ENCODE measurements around the gene BATF3.

DNA sequence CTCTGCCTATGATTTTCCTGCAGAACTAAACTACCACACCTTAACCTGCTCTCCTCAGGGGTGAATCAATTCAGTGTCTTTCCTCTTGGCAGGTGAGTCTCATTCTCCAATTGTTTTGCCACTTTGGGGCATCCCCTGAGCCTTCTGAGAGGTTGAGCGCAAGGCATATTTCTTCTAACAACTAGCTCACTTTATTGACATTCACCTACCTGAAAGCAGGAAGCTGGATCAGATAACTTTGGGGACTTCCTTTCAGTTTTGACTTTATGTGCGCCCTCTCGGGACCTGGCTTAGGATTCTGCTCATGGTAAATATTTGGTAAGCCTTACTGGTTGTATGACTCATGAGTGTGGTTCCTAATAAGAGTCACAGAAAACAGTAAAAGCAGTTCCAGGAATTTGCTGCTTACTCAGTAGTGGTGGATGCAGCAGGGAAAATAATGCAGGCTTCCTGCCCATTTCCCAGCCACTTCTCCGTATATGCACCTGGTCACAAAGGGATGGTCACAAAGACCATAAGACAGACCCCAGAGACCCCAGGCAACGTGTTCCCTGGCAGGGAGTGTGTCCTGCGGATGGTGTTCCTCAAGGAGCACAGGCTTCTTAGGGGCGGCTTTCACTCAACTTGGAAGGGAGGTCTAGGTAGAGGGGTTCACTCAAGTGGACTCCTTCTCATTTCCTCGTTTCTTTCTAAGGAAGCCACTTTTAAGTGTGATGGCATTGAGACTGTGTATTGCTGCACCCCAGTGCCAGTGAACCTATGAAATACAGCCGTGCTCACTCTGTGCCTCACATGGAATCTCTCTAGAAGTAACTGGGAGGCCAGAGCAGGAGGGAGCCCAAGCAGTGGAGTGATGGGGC, 22.0 kb upstream of the BATF3 start:
- TF ChIP-seq, protein P1, sequence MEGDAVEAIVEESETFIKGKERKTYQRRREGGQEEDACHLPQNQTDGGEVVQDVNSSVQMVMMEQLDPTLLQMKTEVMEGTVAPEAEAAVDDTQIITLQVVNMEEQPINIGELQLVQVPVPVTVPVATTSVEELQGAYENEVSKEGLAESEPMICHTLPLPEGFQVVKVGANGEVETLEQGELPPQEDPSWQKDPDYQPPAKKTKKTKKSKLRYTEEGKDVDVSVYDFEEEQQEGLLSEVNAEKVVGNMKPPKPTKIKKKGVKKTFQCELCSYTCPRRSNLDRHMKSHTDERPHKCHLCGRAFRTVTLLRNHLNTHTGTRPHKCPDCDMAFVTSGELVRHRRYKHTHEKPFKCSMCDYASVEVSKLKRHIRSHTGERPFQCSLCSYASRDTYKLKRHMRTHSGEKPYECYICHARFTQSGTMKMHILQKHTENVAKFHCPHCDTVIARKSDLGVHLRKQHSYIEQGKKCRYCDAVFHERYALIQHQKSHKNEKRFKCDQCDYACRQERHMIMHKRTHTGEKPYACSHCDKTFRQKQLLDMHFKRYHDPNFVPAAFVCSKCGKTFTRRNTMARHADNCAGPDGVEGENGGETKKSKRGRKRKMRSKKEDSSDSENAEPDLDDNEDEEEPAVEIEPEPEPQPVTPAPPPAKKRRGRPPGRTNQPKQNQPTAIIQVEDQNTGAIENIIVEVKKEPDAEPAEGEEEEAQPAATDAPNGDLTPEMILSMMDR (IDR thresholded peaks at IDR 0.05) = no peak
- TF ChIP-seq POLR2A (IDR thresholded peaks at IDR 0.05) = no peak
